ENCODE data around the gene HYPK.
A peak's percentile ranks its signal among the peaks of the same experiment; 100 is the strongest.
"Not testable (repeated sequence)": the region's sequence is repeated elsewhere in the genome, so short reads cannot be mapped to it uniquely, and the experiment has no call there.

The HYPK gene

GRCh38 chr15:43795997-43796396 is 4.4 kb upstream of the HYPK start:
- no peak for DNase-seq

- DNase-seq = no peak
These were observed 3.8 kb upstream of the HYPK start for GRCh38 chr15:43796566-43796965.

GRCh38 chr15:43799209-43799944 is 1.0 kb upstream of the HYPK start:
- DNase-seq = no peak

- no peak for DNase-seq
These were observed 484 bp upstream of the HYPK start, which contains the start of gene SERINC4 for GRCh38 chr15:43799945-43800285. SERINC4 (minus strand) TSS chr15:43800220; CDS start chr15:43799986, 234 bp downstream.

GRCh38 chr15:43802676-43803075 is 2.3 kb downstream of the HYPK start:
- not testable (repeated sequence) for DNase-seq

- DNase-seq = no peak
These were observed 8.1 kb downstream of the HYPK start for GRCh38 chr15:43808435-43808950.

- no peak for DNase-seq
These were observed 8.7 kb downstream of the HYPK start for GRCh38 chr15:43808960-43809678.

GRCh38 chr15:43815064-43815463 is 14.7 kb downstream of the HYPK start:
- DNase-seq = not testable (repeated sequence)

- no peak for DNase-seq
These were observed 21.1 kb downstream of the HYPK start for GRCh38 chr15:43821505-43821904.

- peak; percentile 86 to 91 for DNase-seq
These were observed 24.2 kb downstream of the HYPK start, which contains the start of gene MFAP1 for GRCh38 chr15:43824302-43825246. MFAP1 (minus strand) TSS chr15:43824690; CDS start chr15:43824569, 121 bp downstream.

- not testable (repeated sequence) for DNase-seq
These were observed 24.9 kb downstream of the HYPK start for GRCh38 chr15:43825305-43825704.

GRCh38 chr15:43826029-43826507 is 25.7 kb downstream of the HYPK start:
- no peak for DNase-seq

GRCh38 chr15:43826508-43827341 is 26.3 kb downstream of the HYPK start, which contains the start of gene WDR76:
WDR76 (plus strand) TSS chr15:43827002; CDS start chr15:43827033, 31 bp downstream.
- DNase-seq = peak; percentile 37 to 38

GRCh38 chr15:43828061-43828657 is 27.8 kb downstream of the HYPK start:
- no peak for DNase-seq

- not testable (repeated sequence) for DNase-seq
These were observed 29.6 kb downstream of the HYPK start for GRCh38 chr15:43829951-43830540.

GRCh38 chr15:43830691-43831275 is 30.4 kb downstream of the HYPK start:
- DNase-seq = not testable (repeated sequence)

GRCh38 chr15:43831519-43832052 is 31.2 kb downstream of the HYPK start:
- DNase-seq = not testable (repeated sequence)

- not testable (repeated sequence) for DNase-seq
These were observed 32.1 kb downstream of the HYPK start for GRCh38 chr15:43832485-43832884.

GRCh38 chr15:43845421-43845820 is 45.0 kb downstream of the HYPK start:
- DNase-seq = no peak

GRCh38 chr15:43851251-43851650 is 50.9 kb downstream of the HYPK start:
- DNase-seq = no peak
